GM21786 (cell line): Measurements from ENCODE around the gene MADD.

Experiments used
- ATAC-seq: cut with Tn5 transposase; IDR thresholded peaks from one replicate; pipeline ENCODE4 v1.9.1; 2021; ENCODE audit not compliant: unreplicated experiment

The MADD gene

GRCh38 chr11:47251751-47252150 is 18.2 kb upstream of the MADD start:
- no peak for ATAC-seq

- ATAC-seq: no peak
Measured at GRCh38 chr11:47253660-47254059, 16.3 kb upstream of the MADD start.

GRCh38 chr11:47254386-47254785 is 15.5 kb upstream of the MADD start:
- ATAC-seq: no peak

- no peak for ATAC-seq
Measured at GRCh38 chr11:47256374-47256773, 13.6 kb upstream of the MADD start.

GRCh38 chr11:47257177-47257516 is 12.8 kb upstream of the MADD start:
- no peak for ATAC-seq

GRCh38 chr11:47257517-47258316 is 12.2 kb upstream of the MADD start, which contains the start of gene NR1H3:
Gene NR1H3 (plus strand): TSS chr11:47257996. CDS start chr11:47259217, 1,221 bp downstream.
- ATAC-seq: no peak

- no peak for ATAC-seq
Measured at GRCh38 chr11:47258317-47258902, 11.5 kb upstream of the MADD start.

GRCh38 chr11:47259232-47259977 is 10.5 kb upstream of the MADD start:
- no peak for ATAC-seq

GRCh38 chr11:47260366-47260765 is 9.6 kb upstream of the MADD start:
- no peak for ATAC-seq

- ATAC-seq: no peak
Measured at GRCh38 chr11:47261291-47261800, 8.6 kb upstream of the MADD start.

GRCh38 chr11:47264119-47264518 is 5.8 kb upstream of the MADD start:
- ATAC-seq: no peak

GRCh38 chr11:47264521-47264920 is 5.4 kb upstream of the MADD start:
- no peak for ATAC-seq

- no peak for ATAC-seq
Measured at GRCh38 chr11:47267876-47268275, 2.1 kb upstream of the MADD start.

GRCh38 chr11:47268448-47269001 is 1.4 kb upstream of the MADD start:
- ATAC-seq: no peak

GRCh38 chr11:47269002-47269828 is 718 bp upstream of the MADD start:
- ATAC-seq: peak; percentile 42

- no peak for ATAC-seq
Measured at GRCh38 chr11:47270331-47271271, 668 bp downstream of the MADD start.

GRCh38 chr11:47271328-47271727 is 1.4 kb downstream of the MADD start:
- ATAC-seq: no peak

GRCh38 chr11:47271961-47272661 is 2.2 kb downstream of the MADD start:
- no peak for ATAC-seq

- ATAC-seq: no peak
Measured at GRCh38 chr11:47272706-47273105, 2.8 kb downstream of the MADD start.
